ENCODE results near the gene MBP. TPM values are rescaled to one million over a fixed set of nuclear protein-coding genes. Genes with fewer than 3 reads are reported as not detected.

Gene MBP
- total and polyA plus RNA-seq, 2 donors (not counting 3 experiments of a cell fraction or from before 2014, with no cell fraction given) = 1.7 to 2.3 TPM

- DNase-seq (ENCODE audit: low read depth, low spot score) = no peak
- Histone ChIP-seq H3K27me3 (ENCODE audit: control insufficient read depth in 2 of 2, insufficient read depth in 2 of 2, low read length in 2 of 2) (peaks cover 2% of the 10 kb centered on the region in 2 experiments), H3K27ac (ENCODE audit: insufficient read depth, low read depth, low read length) (no peak overlapping the region), H3K4me1 (ENCODE audit: control insufficient read depth, extremely low read depth, insufficient read depth, low read length) (no peaks in the 10 kb centered on the region), H4K20me1 (replicated peaks; ENCODE audit: control insufficient read depth, extremely low read depth, insufficient read depth, low read length) (no peaks in the 10 kb centered on the region), H3K9me1 (replicated peaks; ENCODE audit: control insufficient read depth, extremely low read depth, insufficient read depth, low read length) (no peaks in the 10 kb centered on the region), H3K4me3 (replicated peaks in 1 of 3; ENCODE audit: insufficient read depth in 1 of 3, low read depth in 1 of 3, low read length in 3 of 3) (no peak overlapping the region), H3K9me3 (replicated peaks; ENCODE audit: control insufficient read depth, insufficient read depth, low read length) (no peaks in the 10 kb centered on the region), H3K36me3 (ENCODE audit: control insufficient read depth in 2 of 2, extremely low read depth in 1 of 2, insufficient read depth in 2 of 2, low read length in 2 of 2) (no peaks in the 10 kb centered on the region), H3K9ac (replicated peaks; ENCODE audit: extremely low read depth, insufficient read depth, low read length) (no peak overlapping the region), H3K79me2 (ENCODE audit: control insufficient read depth, insufficient read depth, low read length) (no peaks in the 10 kb centered on the region), H3K4me2 (ENCODE audit: insufficient read depth, low read length) (no peak overlapping the region), H2AFZ (ENCODE audit: low read depth, low read length) (no peak overlapping the region)
- intact Hi-C loops (cut with micrococcal nuclease) (no loop called here), dilution Hi-C loops (cut with MboI; ENCODE audit: extremely low pct_ligation_motif_present, low sequenced_read_pairs) (no loop called here)
- BruUV-seq (replicated peaks) = no TSS peak
- no peak for TF ChIP-seq MYC (IDR thresholded peaks at IDR 0.05; ENCODE audit: low read depth, low read length)
- no peak for TF ChIP-seq EZH2 (IDR thresholded peaks at IDR 0.05; ENCODE audit: borderline replicate concordance, low read depth, low read length, severe bottlenecking)
- TF ChIP-seq POLR2A (IDR thresholded peaks at IDR 0.05; ENCODE audit: low read depth, low read length) = no peak
- TF ChIP-seq MAX (IDR thresholded peaks at IDR 0.05; ENCODE audit: insufficient read depth, insufficient read length) = no peak
- no peak for TF ChIP-seq GATA2 (IDR thresholded peaks at IDR 0.05; ENCODE audit: insufficient read depth, insufficient read length, low read depth, low read length)
- no peak for TF ChIP-seq POLR2AphosphoS5 (IDR thresholded peaks at IDR 0.05; ENCODE audit: insufficient read depth, low read depth, low read length)
- TF ChIP-seq, protein P1, sequence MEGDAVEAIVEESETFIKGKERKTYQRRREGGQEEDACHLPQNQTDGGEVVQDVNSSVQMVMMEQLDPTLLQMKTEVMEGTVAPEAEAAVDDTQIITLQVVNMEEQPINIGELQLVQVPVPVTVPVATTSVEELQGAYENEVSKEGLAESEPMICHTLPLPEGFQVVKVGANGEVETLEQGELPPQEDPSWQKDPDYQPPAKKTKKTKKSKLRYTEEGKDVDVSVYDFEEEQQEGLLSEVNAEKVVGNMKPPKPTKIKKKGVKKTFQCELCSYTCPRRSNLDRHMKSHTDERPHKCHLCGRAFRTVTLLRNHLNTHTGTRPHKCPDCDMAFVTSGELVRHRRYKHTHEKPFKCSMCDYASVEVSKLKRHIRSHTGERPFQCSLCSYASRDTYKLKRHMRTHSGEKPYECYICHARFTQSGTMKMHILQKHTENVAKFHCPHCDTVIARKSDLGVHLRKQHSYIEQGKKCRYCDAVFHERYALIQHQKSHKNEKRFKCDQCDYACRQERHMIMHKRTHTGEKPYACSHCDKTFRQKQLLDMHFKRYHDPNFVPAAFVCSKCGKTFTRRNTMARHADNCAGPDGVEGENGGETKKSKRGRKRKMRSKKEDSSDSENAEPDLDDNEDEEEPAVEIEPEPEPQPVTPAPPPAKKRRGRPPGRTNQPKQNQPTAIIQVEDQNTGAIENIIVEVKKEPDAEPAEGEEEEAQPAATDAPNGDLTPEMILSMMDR (IDR thresholded peaks at IDR 0.05; ENCODE audit: extremely low read depth in 1 of 2, insufficient read depth in 1 of 2, low read depth in 1 of 2, low read length in 2 of 2) = no peak
- TF ChIP-seq FOS (IDR thresholded peaks at IDR 0.05; ENCODE audit: borderline replicate concordance, insufficient read depth, low read length) = no peak
- TF ChIP-seq JUN (IDR thresholded peaks at IDR 0.05; ENCODE audit: borderline replicate concordance, insufficient read depth, insufficient read length, low read depth) = no peak
- FAIRE-seq = no peak
- CTCF ChIA-PET = no interaction called here
- POLR2A ChIA-PET = no interaction called here
These were observed 27.9 kb upstream of the MBP start for GRCh38 chr18:77160515-77160914.

Measured in endothelial cell of umbilical vein (primary cell).